ENCODE results near the gene NOL3. TPM values are rescaled to one million over a fixed set of nuclear protein-coding genes. Genes with fewer than 3 reads are reported as not detected.
A peak's percentile ranks its signal among the peaks of the same experiment; 100 is the strongest.

NOL3 gene
- total and polyA plus RNA-seq, 9 of the 15 experiments (the other 6 are each of a cell fraction or from before 2014, with no cell fraction given): 0.45 to 14.0 (median 5.4) TPM

DNA sequence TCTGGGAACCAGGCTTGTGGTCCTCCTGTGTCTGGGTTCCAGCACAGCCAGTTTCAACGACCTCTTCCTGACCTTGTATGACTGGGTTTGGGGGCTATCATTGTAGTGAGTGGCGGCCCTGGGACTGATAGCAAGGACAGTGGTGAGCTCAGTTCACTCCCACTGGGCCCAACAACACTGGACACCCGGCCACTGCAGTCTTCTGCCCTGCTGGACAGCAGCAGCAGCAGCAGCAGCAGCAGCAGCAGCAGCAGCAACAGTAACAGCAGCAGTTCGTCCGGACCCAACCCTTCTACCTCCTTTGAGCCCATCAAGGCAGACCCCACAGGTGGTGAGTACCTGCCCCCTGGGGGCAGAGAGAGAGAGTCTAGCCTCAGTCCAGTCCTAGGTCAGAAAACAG is 25.3 kb downstream of the NOL3 start:
- in situ Hi-C loops (cut with MboI) (no loop called here), intact Hi-C loops (cut with micrococcal nuclease) (no loop called here)
- 0 out of 2 replicates have a peak, but pooled peaks have one; percentile 22 for TF ChIP-seq RBFOX2 (IDR thresholded peaks at IDR 0.05; ENCODE audit: low read depth, low read length)
- no peak for TF ChIP-seq UBTF (IDR thresholded peaks at IDR 0.05; ENCODE audit: borderline replicate concordance in 1 of 2, low read depth in 2 of 2, low read length in 2 of 2)
- Histone ChIP-seq H3K9ac (ENCODE audit: insufficient read depth in 1 of 2, low read depth in 2 of 2, low read length in 2 of 2) (peak overlapping the region in 1 of 2 experiments; percentile 19; a peak in 2 of 4 replicates), H3K4me2 (ENCODE audit: insufficient read depth, low read length) (no peak overlapping the region), H3K36me3 (ENCODE audit: control insufficient read depth, insufficient read depth, low read length) (peaks cover 75% of the 10 kb centered on the region), H2AFZ (ENCODE audit: low read depth, low read length) (no peak overlapping the region), H3K79me2 (ENCODE audit: control insufficient read depth, insufficient read depth, low read length) (peaks cover 46% of the 10 kb centered on the region), H3K9me1 (ENCODE audit: control insufficient read depth, insufficient read depth, low read length) (no peaks in the 10 kb centered on the region), H3K4me1 (replicated peaks in 1 of 2; ENCODE audit: control insufficient read depth in 2 of 2, insufficient read depth in 2 of 2, low read length in 2 of 2) (peaks cover 27 to 65% of the 10 kb centered on the region in 2 experiments), H4K20me1 (replicated peaks; ENCODE audit: control insufficient read depth, insufficient read depth, low read length) (no peaks in the 10 kb centered on the region), H3K4me3 (no peak overlapping the region), H3K27me3 (ENCODE audit: control insufficient read depth in 2 of 2, insufficient read depth in 2 of 2, low read length in 2 of 2) (no peaks in the 10 kb centered on the region), H3K27ac (ENCODE audit: extremely low read depth, low read depth, low read length) (no peak overlapping the region; the same call in 2 of the 3 replicates), H3K9me3 (replicated peaks; ENCODE audit: control insufficient read depth, insufficient read depth, low read depth, low read length) (no peaks in the 10 kb centered on the region)
- peak in 1 of 4 experiments; percentile 34 for DNase-seq (ENCODE audit: extremely low read depth in 1 of 4, low spot score in 3 of 4)
- 70% methylated on average over 5 of the region's 5 CpGs for WGBS (ENCODE audit: insufficient coverage, low coverage, missing lambda C conversion rate)
- FAIRE-seq: no peak
- no TSS peak for BruUV-seq (replicated peaks)
- POLR2A ChIA-PET: interaction anchor here (1.2 kb wide), 1 partner anchor 13 kb away, joined by 4 read pairs; no protein-coding TSS in a partner anchor
- CTCF ChIA-PET (ENCODE audit: low intra/inter-chr PET ratio): no interaction called here
- ATAC-seq: no peak

- Histone ChIP-seq H3K9ac (ENCODE audit: insufficient read depth in 1 of 2, low read depth in 2 of 2, low read length in 2 of 2) (peak overlapping the region in 1 of 2 experiments; percentile 38; a peak in 1 of 4 replicates), H3K27me3 (ENCODE audit: control insufficient read depth in 2 of 2, insufficient read depth in 2 of 2, low read length in 2 of 2) (no peaks in the 10 kb centered on the region), H3K4me3 (no peak overlapping the region), H3K79me2 (ENCODE audit: control insufficient read depth, insufficient read depth, low read length) (peaks cover 40% of the 10 kb centered on the region), H2AFZ (ENCODE audit: low read depth, low read length) (no peak overlapping the region), H3K4me1 (replicated peaks in 1 of 2; ENCODE audit: control insufficient read depth in 2 of 2, insufficient read depth in 2 of 2, low read length in 2 of 2) (peaks cover 17 to 59% of the 10 kb centered on the region in 2 experiments), H3K36me3 (ENCODE audit: control insufficient read depth, insufficient read depth, low read length) (peaks cover 84% of the 10 kb centered on the region), H3K27ac (ENCODE audit: extremely low read depth, low read depth, low read length) (no peak overlapping the region), H3K9me1 (ENCODE audit: control insufficient read depth, insufficient read depth, low read length) (no peaks in the 10 kb centered on the region), H3K4me2 (ENCODE audit: insufficient read depth, low read length) (no peak overlapping the region), H4K20me1 (replicated peaks; ENCODE audit: control insufficient read depth, insufficient read depth, low read length) (no peaks in the 10 kb centered on the region), H3K9me3 (replicated peaks; ENCODE audit: control insufficient read depth, insufficient read depth, low read depth, low read length) (no peaks in the 10 kb centered on the region)
- ChIA-PET CTCF (ENCODE audit: low intra/inter-chr PET ratio) (no interaction called here), POLR2A (interaction anchor here (2.2 kb wide), 1 partner anchor 12 kb away, joined by 9 read pairs; no protein-coding TSS in a partner anchor)
- TF ChIP-seq STAG1 (CRISPR knock-in tag; IDR thresholded peaks at IDR 0.05; ENCODE audit: borderline replicate concordance) (no peak), TAF7 (tag; IDR thresholded peaks at IDR 0.05) (no peak), ELF2 (CRISPR knock-in tag; IDR thresholded peaks at IDR 0.05) (no peak), ZZZ3 (IDR thresholded peaks at IDR 0.05) (no peak)
- TF ChIP-seq, protein P1, sequence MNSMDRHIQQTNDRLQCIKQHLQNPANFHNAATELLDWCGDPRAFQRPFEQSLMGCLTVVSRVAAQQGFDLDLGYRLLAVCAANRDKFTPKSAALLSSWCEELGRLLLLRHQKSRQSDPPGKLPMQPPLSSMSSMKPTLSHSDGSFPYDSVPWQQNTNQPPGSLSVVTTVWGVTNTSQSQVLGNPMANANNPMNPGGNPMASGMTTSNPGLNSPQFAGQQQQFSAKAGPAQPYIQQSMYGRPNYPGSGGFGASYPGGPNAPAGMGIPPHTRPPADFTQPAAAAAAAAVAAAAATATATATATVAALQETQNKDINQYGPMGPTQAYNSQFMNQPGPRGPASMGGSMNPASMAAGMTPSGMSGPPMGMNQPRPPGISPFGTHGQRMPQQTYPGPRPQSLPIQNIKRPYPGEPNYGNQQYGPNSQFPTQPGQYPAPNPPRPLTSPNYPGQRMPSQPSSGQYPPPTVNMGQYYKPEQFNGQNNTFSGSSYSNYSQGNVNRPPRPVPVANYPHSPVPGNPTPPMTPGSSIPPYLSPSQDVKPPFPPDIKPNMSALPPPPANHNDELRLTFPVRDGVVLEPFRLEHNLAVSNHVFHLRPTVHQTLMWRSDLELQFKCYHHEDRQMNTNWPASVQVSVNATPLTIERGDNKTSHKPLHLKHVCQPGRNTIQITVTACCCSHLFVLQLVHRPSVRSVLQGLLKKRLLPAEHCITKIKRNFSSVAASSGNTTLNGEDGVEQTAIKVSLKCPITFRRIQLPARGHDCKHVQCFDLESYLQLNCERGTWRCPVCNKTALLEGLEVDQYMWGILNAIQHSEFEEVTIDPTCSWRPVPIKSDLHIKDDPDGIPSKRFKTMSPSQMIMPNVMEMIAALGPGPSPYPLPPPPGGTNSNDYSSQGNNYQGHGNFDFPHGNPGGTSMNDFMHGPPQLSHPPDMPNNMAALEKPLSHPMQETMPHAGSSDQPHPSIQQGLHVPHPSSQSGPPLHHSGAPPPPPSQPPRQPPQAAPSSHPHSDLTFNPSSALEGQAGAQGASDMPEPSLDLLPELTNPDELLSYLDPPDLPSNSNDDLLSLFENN (IDR thresholded peaks at IDR 0.05; ENCODE audit: low read depth in 2 of 2, low read length in 2 of 2): no peak
- no peak for FAIRE-seq
- in situ Hi-C loops (cut with MboI): no loop called here
- no peak for ATAC-seq
- BruUV-seq (replicated peaks): no TSS peak
- DNase-seq (ENCODE audit: extremely low read depth in 1 of 4, low spot score in 3 of 4): no peak
- intact Hi-C loops (cut with micrococcal nuclease): no loop called here
- 100% methylated on average over 1 of the region's 1 CpG for WGBS (ENCODE audit: insufficient coverage, low coverage, missing lambda C conversion rate)
These were observed 26.5 kb downstream of the NOL3 start for GRCh38 chr16:67196881-67197280.
